Ishikawa (cell line): ENCODE measurements around the gene VIM.

Experiments
- CEBPB ChIP-seq: IDR thresholded peaks from 2 replicates; pipeline ENCODE4 v1.6.1; 2012
- CREB1 ChIP-seq: IDR thresholded peaks from 2 replicates; pipeline ENCODE4 v1.6.1; 2012; ENCODE audit warnings: low read depth
- EGR1 ChIP-seq: IDR thresholded peaks from 2 replicates; pipeline ENCODE4 v1.6.1; 2012
- EP300 ChIP-seq: IDR thresholded peaks from 2 replicates; pipeline ENCODE4 v1.6.1; 2012; ENCODE audit warnings: borderline replicate concordance
- FOXM1 ChIP-seq: IDR thresholded peaks from 2 replicates; pipeline ENCODE4 v1.6.1; 2012; ENCODE audit warnings: low read depth, borderline replicate concordance
- NFIC ChIP-seq: IDR thresholded peaks from 2 replicates; pipeline ENCODE4 v1.6.1; 2012
- RAD21 ChIP-seq: IDR thresholded peaks from 2 replicates; pipeline ENCODE4 v1.6.1; 2012; ENCODE audit warnings: low read depth
- TAF1 ChIP-seq: IDR thresholded peaks from 2 replicates; pipeline ENCODE4 v1.6.1; 2012; ENCODE audit warnings: low read depth, mild to moderate bottlenecking
- TCF12 ChIP-seq: IDR thresholded peaks from 2 replicates; pipeline ENCODE4 v1.6.1; 2012; ENCODE audit warnings: low read depth
- TEAD4 ChIP-seq: IDR thresholded peaks from 2 replicates; pipeline ENCODE4 v1.6.1; 2012
- YY1 ChIP-seq: IDR thresholded peaks from 2 replicates; pipeline ENCODE4 v1.6.1; 2012; ENCODE audit warnings: low read depth
- ZBTB7A ChIP-seq: IDR thresholded peaks from 2 replicates; pipeline ENCODE4 v1.6.1; 2012; ENCODE audit warnings: low read depth
- TF ChIP-seq, protein P1 (sequence below): IDR thresholded peaks from 2 replicates; pipeline ENCODE4 v1.6.1; 2012
- TF ChIP-seq, protein P2 (sequence below): IDR thresholded peaks from 2 replicates; pipeline ENCODE4 v1.6.1; 2012
- TF ChIP-seq, protein P3 (sequence below): IDR thresholded peaks from 2 replicates; pipeline ENCODE4 v1.6.1; 2012; ENCODE audit warnings: low read depth, mild to moderate bottlenecking

Gene VIM

DNA sequence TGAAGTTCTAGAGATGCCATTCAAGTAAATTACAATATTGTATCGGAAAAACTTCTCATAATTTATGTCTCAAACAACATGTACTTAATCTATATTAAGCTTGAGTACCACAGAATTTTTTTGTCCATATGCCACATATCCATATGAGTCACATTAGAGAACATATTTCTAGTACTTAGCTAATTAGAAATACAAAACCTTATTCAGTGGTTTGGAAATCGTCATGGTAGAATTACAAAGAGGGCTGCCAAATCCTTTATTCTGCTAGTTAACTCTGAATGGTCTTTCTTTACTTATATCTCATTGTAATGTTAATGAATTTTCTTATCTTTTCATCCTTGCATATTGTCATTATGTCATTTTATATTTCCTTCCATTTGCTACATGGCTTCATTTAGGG lies 9.0 kb upstream of the VIM start:
- TF ChIP-seq FOXM1 (no peak), TEAD4 (no peak), TCF12 (no peak), EP300 (no peak), CREB1 (no peak), EGR1 (no peak), YY1 (no peak), RAD21 (no peak), NFIC (no peak), CEBPB (no peak), ZBTB7A (no peak), TAF1 (no peak)
- TF ChIP-seq, protein P1, sequence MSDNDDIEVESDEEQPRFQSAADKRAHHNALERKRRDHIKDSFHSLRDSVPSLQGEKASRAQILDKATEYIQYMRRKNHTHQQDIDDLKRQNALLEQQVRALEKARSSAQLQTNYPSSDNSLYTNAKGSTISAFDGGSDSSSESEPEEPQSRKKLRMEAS = no peak

DNA sequence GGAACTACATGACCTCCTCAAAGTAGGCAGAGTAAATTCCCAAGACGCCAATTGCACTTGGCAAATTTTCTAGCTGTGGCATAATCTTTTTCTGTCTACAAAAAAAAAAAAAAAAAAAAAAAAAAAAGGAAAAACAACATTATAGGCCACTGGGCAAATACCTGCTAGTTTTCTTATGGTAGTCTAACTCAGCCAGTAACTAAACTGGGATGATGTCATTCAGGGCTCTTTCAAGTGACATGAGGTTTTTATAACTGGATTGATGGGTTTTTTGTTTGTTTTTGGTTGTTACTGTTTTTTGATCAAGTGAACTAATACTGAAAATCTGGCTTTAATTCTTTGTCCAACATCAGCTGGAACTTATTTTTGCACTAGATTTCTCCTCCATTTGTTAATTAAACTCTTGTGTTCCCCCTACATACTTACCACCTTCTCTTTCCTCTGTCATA lies 7.4 kb upstream of the VIM start:
- TF ChIP-seq CREB1 = no peak
- TF ChIP-seq FOXM1 = no peak
- TF ChIP-seq, protein P1 = no peak
- TF ChIP-seq NFIC = no peak
- no peak for TF ChIP-seq EGR1
- TF ChIP-seq CEBPB = no peak
- TF ChIP-seq RAD21 = no peak
- no peak for TF ChIP-seq YY1

DNA sequence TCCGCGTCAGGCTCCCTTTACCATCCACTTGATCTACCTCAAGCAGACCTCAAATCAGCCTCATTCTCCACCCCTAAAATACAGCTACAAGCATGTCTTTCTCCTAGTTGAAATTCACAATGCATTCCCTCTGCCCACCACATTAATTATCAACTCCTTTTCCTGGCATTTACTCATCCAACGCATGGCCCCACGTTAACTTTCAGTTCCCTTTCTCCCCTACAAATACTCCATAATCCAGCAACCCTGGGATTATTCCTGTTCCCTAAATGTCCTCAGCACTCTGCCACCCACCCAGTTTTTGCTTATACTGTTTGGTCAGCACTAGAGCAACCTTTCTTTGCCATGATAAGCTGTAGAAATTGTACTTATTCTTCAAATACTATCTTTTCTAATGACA lies 5.7 kb upstream of the VIM start:
- TF ChIP-seq TEAD4 (no peak), NFIC (no peak), ZBTB7A (no peak), FOXM1 (no peak), CEBPB (no peak), RAD21 (no peak), TCF12 (no peak), YY1 (no peak), EP300 (no peak), EGR1 (no peak), TAF1 (no peak), CREB1 (no peak)
- TF ChIP-seq, protein P1 = no peak
- TF ChIP-seq, protein P2, sequence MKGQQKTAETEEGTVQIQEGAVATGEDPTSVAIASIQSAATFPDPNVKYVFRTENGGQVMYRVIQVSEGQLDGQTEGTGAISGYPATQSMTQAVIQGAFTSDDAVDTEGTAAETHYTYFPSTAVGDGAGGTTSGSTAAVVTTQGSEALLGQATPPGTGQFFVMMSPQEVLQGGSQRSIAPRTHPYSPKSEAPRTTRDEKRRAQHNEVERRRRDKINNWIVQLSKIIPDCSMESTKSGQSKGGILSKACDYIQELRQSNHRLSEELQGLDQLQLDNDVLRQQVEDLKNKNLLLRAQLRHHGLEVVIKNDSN = no peak
- TF ChIP-seq, protein P3, sequence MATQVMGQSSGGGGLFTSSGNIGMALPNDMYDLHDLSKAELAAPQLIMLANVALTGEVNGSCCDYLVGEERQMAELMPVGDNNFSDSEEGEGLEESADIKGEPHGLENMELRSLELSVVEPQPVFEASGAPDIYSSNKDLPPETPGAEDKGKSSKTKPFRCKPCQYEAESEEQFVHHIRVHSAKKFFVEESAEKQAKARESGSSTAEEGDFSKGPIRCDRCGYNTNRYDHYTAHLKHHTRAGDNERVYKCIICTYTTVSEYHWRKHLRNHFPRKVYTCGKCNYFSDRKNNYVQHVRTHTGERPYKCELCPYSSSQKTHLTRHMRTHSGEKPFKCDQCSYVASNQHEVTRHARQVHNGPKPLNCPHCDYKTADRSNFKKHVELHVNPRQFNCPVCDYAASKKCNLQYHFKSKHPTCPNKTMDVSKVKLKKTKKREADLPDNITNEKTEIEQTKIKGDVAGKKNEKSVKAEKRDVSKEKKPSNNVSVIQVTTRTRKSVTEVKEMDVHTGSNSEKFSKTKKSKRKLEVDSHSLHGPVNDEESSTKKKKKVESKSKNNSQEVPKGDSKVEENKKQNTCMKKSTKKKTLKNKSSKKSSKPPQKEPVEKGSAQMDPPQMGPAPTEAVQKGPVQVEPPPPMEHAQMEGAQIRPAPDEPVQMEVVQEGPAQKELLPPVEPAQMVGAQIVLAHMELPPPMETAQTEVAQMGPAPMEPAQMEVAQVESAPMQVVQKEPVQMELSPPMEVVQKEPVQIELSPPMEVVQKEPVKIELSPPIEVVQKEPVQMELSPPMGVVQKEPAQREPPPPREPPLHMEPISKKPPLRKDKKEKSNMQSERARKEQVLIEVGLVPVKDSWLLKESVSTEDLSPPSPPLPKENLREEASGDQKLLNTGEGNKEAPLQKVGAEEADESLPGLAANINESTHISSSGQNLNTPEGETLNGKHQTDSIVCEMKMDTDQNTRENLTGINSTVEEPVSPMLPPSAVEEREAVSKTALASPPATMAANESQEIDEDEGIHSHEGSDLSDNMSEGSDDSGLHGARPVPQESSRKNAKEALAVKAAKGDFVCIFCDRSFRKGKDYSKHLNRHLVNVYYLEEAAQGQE = no peak

DNA sequence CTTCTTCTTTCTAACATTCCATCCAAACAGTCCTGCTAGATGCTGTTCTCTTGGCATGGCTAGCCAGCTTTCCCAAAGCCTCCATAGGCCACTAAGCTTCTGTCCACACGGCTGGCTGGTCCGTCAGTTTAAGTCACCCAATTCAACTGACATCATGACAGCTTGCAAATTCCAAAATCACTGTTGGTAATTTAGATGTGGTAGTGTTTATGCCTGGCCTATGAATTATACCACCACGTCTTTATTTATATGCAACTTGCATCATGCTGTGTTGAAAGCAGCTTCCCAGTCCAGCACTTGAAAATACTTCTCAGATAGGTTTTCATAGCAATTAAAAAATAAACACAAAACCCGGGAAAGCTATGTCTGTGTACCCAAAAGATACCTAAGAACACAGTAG lies 2.2 kb upstream of the VIM start:
- TF ChIP-seq, protein P1 = no peak
- TF ChIP-seq YY1 = no peak
- no peak for TF ChIP-seq RAD21
- TF ChIP-seq EGR1 = no peak
- TF ChIP-seq EP300 = no peak
- TF ChIP-seq CREB1 = no peak
- TF ChIP-seq TCF12 = no peak
- TF ChIP-seq, protein P2 = no peak
- no peak for TF ChIP-seq FOXM1

DNA sequence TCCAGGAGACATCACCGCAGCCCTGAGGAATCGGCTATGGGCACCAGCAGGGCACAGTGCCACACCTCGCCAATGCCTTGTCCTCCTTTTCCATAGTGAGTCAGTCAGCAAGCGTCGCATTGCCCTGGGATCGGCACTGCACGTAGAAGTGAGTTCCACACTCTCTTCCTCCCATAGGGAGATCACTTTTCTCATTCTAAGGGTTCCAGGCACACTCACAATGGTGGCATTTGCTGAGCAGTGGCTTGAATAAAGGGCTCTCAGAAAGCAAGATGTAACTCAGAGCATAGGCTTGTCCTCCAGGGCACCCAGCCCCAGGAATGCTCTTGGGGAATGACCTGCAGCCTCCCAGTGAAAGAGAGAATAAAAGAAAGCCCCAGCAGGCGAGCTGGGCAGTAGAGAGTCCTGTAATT lies 1.1 kb upstream of the VIM start:
- TF ChIP-seq EGR1 (no peak), YY1 (no peak), TAF1 (no peak), RAD21 (no peak), FOXM1 (no peak)
- TF ChIP-seq, protein P3 = no peak

DNA sequence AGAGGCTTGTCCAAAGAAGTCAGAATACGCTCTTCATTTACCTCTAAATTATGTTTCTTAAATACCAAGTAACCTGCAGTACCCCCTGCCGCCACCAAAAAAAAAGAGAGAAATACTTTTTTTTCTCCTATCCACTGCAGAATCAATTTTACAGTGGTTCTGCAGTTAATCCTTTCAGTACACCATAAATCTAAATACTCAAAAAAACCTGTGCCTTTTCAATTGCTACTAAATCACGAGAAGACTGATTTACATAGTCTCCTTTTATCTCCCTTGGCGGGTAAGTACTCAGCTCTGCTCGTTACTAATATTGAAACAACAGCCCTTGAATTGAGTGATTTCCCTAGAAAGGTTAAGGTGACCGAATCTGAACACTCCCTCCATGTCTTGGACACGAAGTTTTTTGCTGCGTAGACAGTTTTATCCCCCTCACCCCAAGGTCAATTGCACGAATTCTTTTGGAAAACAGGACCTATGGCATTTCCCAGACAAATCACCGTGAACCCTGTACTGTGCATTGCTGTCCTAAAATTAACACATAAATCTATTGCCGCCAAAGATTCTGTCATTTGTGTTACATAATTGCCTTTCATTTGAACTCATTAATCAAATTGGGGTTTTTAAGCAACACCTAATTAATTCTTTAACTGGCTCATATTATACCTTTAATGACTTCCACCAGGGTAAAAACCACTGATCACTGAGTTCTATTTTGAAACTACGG lies 512 bp upstream of the VIM start:
- TF ChIP-seq TAF1 = no peak
- no peak for TF ChIP-seq EGR1
